ENCODE data around the gene IER5. TPM values are rescaled to one million over a fixed set of nuclear protein-coding genes. Genes with fewer than 3 reads are reported as not detected.

Gene IER5
- total RNA-seq, 4 donors from 2014 or later = 21.6 to 40.6 (median 26.5) TPM

- Histone ChIP-seq H3K4me1 (peaks cover 0 to 26% (median 7%) of the 10 kb centered on the region in 3 donors), H3K36me3 (no peaks in the 10 kb centered on the region), H3K27ac (no peak overlapping the region), H3K4me3 (no peak overlapping the region), H3K9me3 (no peaks in the 10 kb centered on the region), H3K27me3 (no peaks in the 10 kb centered on the region)
- intact Hi-C loops (cut with DNase I) = no loop called here
- DNase-seq = no peak
- TF ChIP-seq POLR2A (IDR thresholded peaks at IDR 0.05) = no peak
- peak; percentile 26 to 69 (median 54) for TF ChIP-seq CTCF (IDR thresholded peaks at IDR 0.05)
- WGBS, 2 donors = 25 to 32% methylated on average over 6 of the region's 6 CpGs
Observed at GRCh38 chr1:181083842-181084605, 4.5 kb upstream of the IER5 start.

GRCh38 chr1:181084606-181084969, 3.9 kb upstream of the IER5 start:
- H3K36me3 ChIP-seq = no peaks in the 10 kb centered on the region
- intact Hi-C loops (cut with DNase I) = no loop called here
- H3K9me3 ChIP-seq = no peaks in the 10 kb centered on the region
- no peak for TF ChIP-seq CTCF (IDR thresholded peaks at IDR 0.05)
- no peak for TF ChIP-seq POLR2A (IDR thresholded peaks at IDR 0.05)
- H3K4me3 ChIP-seq = no peak overlapping the region
- no peaks in the 10 kb centered on the region for H3K27me3 ChIP-seq
- no peak overlapping the region for H3K27ac ChIP-seq
- DNase-seq = no peak
- H3K4me1 ChIP-seq = peaks cover 0 to 26% (median 7%) of the 10 kb centered on the region in 3 donors
- 47 to 57% methylated on average over 4 of the region's 4 CpGs for WGBS, 2 donors

GRCh38 chr1:181086091-181086490, 2.4 kb upstream of the IER5 start:
- H3K9me3 ChIP-seq = no peaks in the 10 kb centered on the region
- WGBS, 2 donors = 85 to 96% methylated on average over 1 of the region's 1 CpG
- H3K27ac ChIP-seq = no peak overlapping the region
- no peaks in the 10 kb centered on the region for H3K27me3 ChIP-seq
- no peak overlapping the region for H3K4me3 ChIP-seq
- H3K36me3 ChIP-seq = no peaks in the 10 kb centered on the region
- TF ChIP-seq POLR2A (IDR thresholded peaks at IDR 0.05) = no peak
- no peak for TF ChIP-seq CTCF (IDR thresholded peaks at IDR 0.05)
- no peak for DNase-seq
- H3K4me1 ChIP-seq = peaks cover 4 to 35% (median 7%) of the 10 kb centered on the region in 3 donors
- intact Hi-C loops (cut with DNase I) = loop anchor here (5.0 kb wide), 2 partner anchors 49 to 56 kb away; no protein-coding TSS in a partner anchor

DNA sequence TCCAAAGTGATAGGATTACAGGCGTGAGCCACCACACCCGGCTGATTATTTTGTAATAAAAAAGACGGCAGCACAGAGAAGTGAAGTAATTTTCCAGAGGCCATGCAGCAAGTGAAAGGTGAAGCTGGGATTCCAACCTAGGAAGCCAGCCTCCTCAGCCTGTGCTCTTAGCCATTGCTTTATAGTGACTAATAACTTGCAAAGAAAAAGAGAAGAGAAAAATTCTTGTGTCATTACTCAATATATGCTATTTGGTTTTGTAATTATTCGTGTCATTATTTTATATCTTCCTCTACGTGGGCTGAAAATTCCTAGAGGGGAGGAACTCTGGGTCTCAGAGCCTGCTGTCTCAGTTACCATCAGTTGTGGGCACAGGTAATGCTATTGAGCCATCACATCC, 1.6 kb upstream of the IER5 start:
- intact Hi-C loops (cut with DNase I) = loop anchor here (5.0 kb wide), 2 partner anchors 50 to 55 kb away; no protein-coding TSS in a partner anchor
- Histone ChIP-seq H3K4me3 (no peak overlapping the region), H3K27me3 (no peaks in the 10 kb centered on the region), H3K4me1 (peaks cover 11 to 43% (median 11%) of the 10 kb centered on the region in 3 donors), H3K36me3 (no peaks in the 10 kb centered on the region), H3K27ac (no peak overlapping the region), H3K9me3 (no peaks in the 10 kb centered on the region)
- TF ChIP-seq CTCF (IDR thresholded peaks at IDR 0.05) = no peak
- no peak for TF ChIP-seq POLR2A (IDR thresholded peaks at IDR 0.05)
- no peak for DNase-seq
- 27 to 47% methylated on average over 5 of the region's 5 CpGs for WGBS, 2 donors

- DNase-seq = no peak
- peaks cover 0 to 3% (median 0%) of the 10 kb centered on the region in 3 donors for H3K36me3 ChIP-seq
- peak overlapping the region in 2 of 4 donors; percentile 75 to 92 for H3K4me3 ChIP-seq
- no peaks in the 10 kb centered on the region for H3K27me3 ChIP-seq
- peaks cover 15 to 49% (median 16%) of the 10 kb centered on the region in 3 donors for H3K4me1 ChIP-seq
- peak overlapping the region in 2 of 4 donors; percentile 92 to 96 for H3K27ac ChIP-seq
- intact Hi-C loops (cut with DNase I) = loop anchor here (5.0 kb wide), 2 partner anchors 50 to 55 kb away; no protein-coding TSS in a partner anchor
- no peaks in the 10 kb centered on the region for H3K9me3 ChIP-seq
- 44 to 78% methylated on average over 4 to 8 of the region's 8 CpGs for WGBS, 2 donors
- TF ChIP-seq CTCF (IDR thresholded peaks at IDR 0.05) (no peak), POLR2A (IDR thresholded peaks at IDR 0.05) (no peak)
Observed at GRCh38 chr1:181087400-181087901, 1.0 kb upstream of the IER5 start.
